HepG2 (cell line): ENCODE results near the gene COX15. TPM values are rescaled to one million over a fixed set of nuclear protein-coding genes. Genes with fewer than 3 reads are reported as not detected.

Experiments used
- ATAC-seq: fragments of 200-7000 bp; cut with Tn5 transposase; 3 replicates; pipeline ENCODE4 v1.9.1; 2020; ENCODE audit warnings: mild to moderate bottlenecking, moderate library complexity
- BruUV-seq: library from RNA; stranded (reverse); fragments of 400-500 nt; replicated peaks from 2 replicates; lab custom pipeline; 2021; lab: Mats Ljungman, UMichigan
- CTCF ChIA-PET: fragments of 300-600 bp; formaldehyde crosslinking; extraction: SDS; loops from one replicate; lab custom pipeline; 2021; ENCODE audit warnings: low total read pairs, inconsistent platforms, low intra/inter-chr PET ratio; lab: Yijun Ruan, JAX
- POLR2A ChIA-PET: fragments of 350-600 bp; sonication (Branson Sonifier 250); formaldehyde crosslinking; loops from one replicate; lab custom pipeline; 2020; ENCODE audit warnings: antibody characterized with exemption, inconsistent platforms; lab: Yijun Ruan, JAX
- DNase-seq: peaks from one replicate; pipeline ENCODE4 v3.0.0-alpha.2; 2015; ENCODE audit warnings: low spot score
- FAIRE-seq: peaks from 3 replicates; lab custom pipeline; 2011; peaks lifted over from hg19 to GRCh38; lab: Jason Lieb, UNC
- H2AFZ ChIP-seq: one replicate; pipeline ENCODE4 v1.6.1; 2011; ENCODE audit warnings: low read length, inconsistent platforms
- H3K27ac ChIP-seq: fragments of 300-600 bp; 3 replicates; pipeline ENCODE4 v1.8.0; 2011; ENCODE audit warnings: mixed run types, mild to moderate bottlenecking, mixed read lengths, low read length, inconsistent platforms; ENCODE audit not compliant: insufficient read depth; ENCODE audit errors: extremely low read length
- H3K27me3 ChIP-seq, 2 experiments: fragments of 200-600 bp in 1 of 2; 2 replicates in 1 of 2; 3 replicates in 1 of 2; pipeline versions ENCODE4 v1.6.0 to v1.8.0; 2011; ENCODE audit warnings: low read length in 2 of 2, mild to moderate bottlenecking in 2 of 2, moderate library complexity in 2 of 2, inconsistent platforms in 1 of 2; ENCODE audit not compliant: insufficient read depth in 2 of 2, control insufficient read depth in 1 of 2
- H3K36me3 ChIP-seq, 2 experiments: fragments of 200-600 bp in 1 of 2; replicated peaks in 1 of 2; 2 replicates in 1 of 2; 3 replicates in 1 of 2; pipeline versions ENCODE4 v1.5.1 to v1.8.0; 2011; ENCODE audit warnings: low read length in 2 of 2, inconsistent platforms in 1 of 2; ENCODE audit not compliant: insufficient read depth in 2 of 2, control insufficient read depth in 1 of 2
- H3K4me1 ChIP-seq: 2 replicates; pipeline ENCODE4 v1.5.1; 2012; ENCODE audit warnings: low read length, inconsistent platforms; ENCODE audit not compliant: insufficient read depth
- H3K4me2 ChIP-seq: 2 replicates; pipeline ENCODE4 v1.6.0; 2011; ENCODE audit warnings: low read depth, low read length, inconsistent platforms
- H3K4me3 ChIP-seq, 3 experiments: fragments of 200-600 bp in 1 of 3; sonication (generic), shearing (Covaris generic) in 1 of 3; replicated peaks in 1 of 3; 2 replicates each; pipeline ENCODE4 v1.5.1; 2011 to 2016; ENCODE audit warnings: low read length in 3 of 3, inconsistent platforms in 2 of 3, low read depth in 2 of 3, mild to moderate bottlenecking in 2 of 3, control low read depth in 1 of 3, mixed read lengths in 1 of 3; ENCODE audit not compliant: insufficient read depth in 1 of 3
- H3K79me2 ChIP-seq: one replicate; pipeline ENCODE4 v1.6.1; 2011; ENCODE audit warnings: low read length, inconsistent platforms; ENCODE audit not compliant: insufficient read depth
- H3K9ac ChIP-seq: 2 replicates; pipeline ENCODE4 v1.6.0; 2011; ENCODE audit warnings: mild to moderate bottlenecking, low read depth, low read length, inconsistent platforms; ENCODE audit not compliant: insufficient read depth
- H3K9me3 ChIP-seq: 2 replicates; pipeline ENCODE4 v1.5.1; 2012; ENCODE audit warnings: mild to moderate bottlenecking, low read length
- H4K20me1 ChIP-seq: 2 replicates; pipeline ENCODE4 v1.6.0; 2011; ENCODE audit warnings: inconsistent platforms, mild to moderate bottlenecking, low read length, moderate library complexity; ENCODE audit not compliant: insufficient read depth
- LCORL ChIP-seq, 2 experiments: fragments of 450-650 bp in 1 of 2; sonication (generic) in 1 of 2; formaldehyde crosslinking in 1 of 2; IDR thresholded peaks; 2 replicates each; pipeline versions ENCODE4 v1.5.0 to v1.6.1; 2017 to 2020; ENCODE audit warnings: antibody characterized with exemption in 1 of 2, missing genetic modification reagents in 1 of 2
- MIER3 ChIP-seq: IDR thresholded peaks from 2 replicates; pipeline ENCODE4 v1.6.1; 2016; ENCODE audit warnings: missing compliant biosample characterization, borderline replicate concordance
- MTF1 ChIP-seq: sonication (generic); formaldehyde crosslinking; IDR thresholded peaks from 2 replicates; pipeline ENCODE4 v1.5.0; 2020; ENCODE audit warnings: missing genetic modification reagents
- PHF21A ChIP-seq: sonication (generic); formaldehyde crosslinking; IDR thresholded peaks from 2 replicates; pipeline ENCODE4 v1.5.0; 2020; ENCODE audit warnings: mild to moderate bottlenecking, missing genetic modification reagents
- PITX1 ChIP-seq: sonication (generic); formaldehyde crosslinking; IDR thresholded peaks from 2 replicates; pipeline ENCODE4 v1.5.1; 2020; ENCODE audit warnings: mild to moderate bottlenecking, missing genetic modification reagents
- ZNF207 ChIP-seq: fragments of 450-650 bp; IDR thresholded peaks from 2 replicates; pipeline ENCODE4 v1.6.1; 2016; ENCODE audit warnings: antibody characterized with exemption, borderline replicate concordance
- ZNF24 ChIP-seq: fragments of 450-650 bp; IDR thresholded peaks from 2 replicates; pipeline ENCODE4 v1.6.1; 2017; ENCODE audit warnings: antibody characterized with exemption, mild to moderate bottlenecking
- ZNF34 ChIP-seq: sonication (generic); formaldehyde crosslinking; IDR thresholded peaks from 2 replicates; pipeline ENCODE4 v1.4.0; 2020; ENCODE audit warnings: mild to moderate bottlenecking, missing genetic modification reagents, borderline replicate concordance
- ZNF788 ChIP-seq: sonication (generic); formaldehyde crosslinking; IDR thresholded peaks from 2 replicates; pipeline ENCODE4 v1.5.0; 2020; ENCODE audit warnings: mild to moderate bottlenecking, missing genetic modification reagents, borderline replicate concordance
- ZNF879 ChIP-seq: sonication (generic); formaldehyde crosslinking; IDR thresholded peaks from 2 replicates; pipeline ENCODE4 v1.8.1; 2023; ENCODE audit warnings: missing genetic modification reagents
- WGBS: methylation state at CpG from one replicate; pipeline ENCODE4 v1.1.6; 2017; ENCODE audit warnings: low lambda C conversion rate; 5-methylcytosine and 5-hydroxymethylcytosine counted together
- in situ Hi-C: cut with HindIII; loops from 2 replicates; pipeline ENCODE4 v1.10.0; 2017; ENCODE audit warnings: low pct_unique_long_range_greater_than_20kb; ENCODE audit not compliant: extremely low pct_ligation_motif_present
- intact Hi-C: fragments of 100-400 bp; cut with micrococcal nuclease; formaldehyde crosslinking; loops from one replicate; pipeline ENCODE4 v1.10.0; 2022; ENCODE audit not compliant: unreplicated experiment
- polyA plus RNA-seq, 8 experiments: library from polyadenylated mRNA; depleted of rRNA in 3 of 8; stranded (reverse) in 7 of 8; unstranded in 1 of 8; fragments of >200 nt; fragmentation: Illumina TruSeq in 4 of 8; extraction: Trizol in 4 of 8; gene quantifications; 2 replicates each; pipeline versions ENCODE4 v1.2.1 to v1.2.3, GENCODE V29; 2011 to 2016; ENCODE audit warnings: low read depth in 4 of 8, missing spikeins in 1 of 8, mixed read lengths in 1 of 8; ENCODE audit not compliant: insufficient read depth in 1 of 8
- total RNA-seq, 5 experiments: library from RNA; depleted of rRNA; stranded (reverse); fragments of >200 nt; fragmentation: Illumina TruSeq; extraction: Trizol; gene quantifications; 2 replicates each; pipeline ENCODE4 v1.2.3, GENCODE V29; 2016; ENCODE audit warnings: low read depth in 1 of 5
- TF ChIP-seq, protein P1 (sequence below): sonication (generic); formaldehyde crosslinking; IDR thresholded peaks from 2 replicates; pipeline ENCODE4 v1.4.0; 2020; ENCODE audit warnings: mild to moderate bottlenecking, missing genetic modification reagents, borderline replicate concordance
- TF ChIP-seq, protein P2 (sequence below), 2 experiments: sonication (generic) in 1 of 2; formaldehyde crosslinking in 1 of 2; IDR thresholded peaks; 2 replicates each; pipeline versions ENCODE4 v1.6.1 to v1.9.0; 2014 to 2022; ENCODE audit warnings: antibody characterized with exemption in 1 of 2, borderline replicate concordance in 1 of 2, inconsistent platforms in 1 of 2, low read depth in 1 of 2, missing genetic modification reagents in 1 of 2

The COX15 gene
- total and polyA plus RNA-seq, 2 of the 13 experiments (the other 11 are each of a cell fraction or from before 2014, with no cell fraction given) = 19.2 to 44.7 TPM

DNA sequence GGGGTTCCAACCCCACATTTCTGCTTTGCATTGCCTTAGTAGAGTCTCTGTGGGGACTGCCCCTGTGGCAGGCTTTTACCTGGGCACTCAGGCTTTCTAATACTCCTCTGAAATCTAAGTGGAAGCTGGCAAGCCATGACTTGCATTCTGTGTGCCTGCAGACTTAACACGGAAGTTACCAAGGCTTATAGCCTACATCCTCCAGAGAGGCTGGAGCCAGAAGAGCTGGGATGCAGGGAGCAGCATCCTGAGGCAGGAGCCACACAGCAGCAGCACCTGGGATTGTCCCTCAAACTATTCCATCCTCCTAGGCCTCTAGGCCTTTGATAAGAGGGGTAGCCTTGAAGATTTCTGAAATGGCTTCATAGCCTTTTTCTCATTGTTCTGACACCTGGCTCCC lies 28.4 kb upstream of the COX15 start (continued):
- TF ChIP-seq, protein P1, sequence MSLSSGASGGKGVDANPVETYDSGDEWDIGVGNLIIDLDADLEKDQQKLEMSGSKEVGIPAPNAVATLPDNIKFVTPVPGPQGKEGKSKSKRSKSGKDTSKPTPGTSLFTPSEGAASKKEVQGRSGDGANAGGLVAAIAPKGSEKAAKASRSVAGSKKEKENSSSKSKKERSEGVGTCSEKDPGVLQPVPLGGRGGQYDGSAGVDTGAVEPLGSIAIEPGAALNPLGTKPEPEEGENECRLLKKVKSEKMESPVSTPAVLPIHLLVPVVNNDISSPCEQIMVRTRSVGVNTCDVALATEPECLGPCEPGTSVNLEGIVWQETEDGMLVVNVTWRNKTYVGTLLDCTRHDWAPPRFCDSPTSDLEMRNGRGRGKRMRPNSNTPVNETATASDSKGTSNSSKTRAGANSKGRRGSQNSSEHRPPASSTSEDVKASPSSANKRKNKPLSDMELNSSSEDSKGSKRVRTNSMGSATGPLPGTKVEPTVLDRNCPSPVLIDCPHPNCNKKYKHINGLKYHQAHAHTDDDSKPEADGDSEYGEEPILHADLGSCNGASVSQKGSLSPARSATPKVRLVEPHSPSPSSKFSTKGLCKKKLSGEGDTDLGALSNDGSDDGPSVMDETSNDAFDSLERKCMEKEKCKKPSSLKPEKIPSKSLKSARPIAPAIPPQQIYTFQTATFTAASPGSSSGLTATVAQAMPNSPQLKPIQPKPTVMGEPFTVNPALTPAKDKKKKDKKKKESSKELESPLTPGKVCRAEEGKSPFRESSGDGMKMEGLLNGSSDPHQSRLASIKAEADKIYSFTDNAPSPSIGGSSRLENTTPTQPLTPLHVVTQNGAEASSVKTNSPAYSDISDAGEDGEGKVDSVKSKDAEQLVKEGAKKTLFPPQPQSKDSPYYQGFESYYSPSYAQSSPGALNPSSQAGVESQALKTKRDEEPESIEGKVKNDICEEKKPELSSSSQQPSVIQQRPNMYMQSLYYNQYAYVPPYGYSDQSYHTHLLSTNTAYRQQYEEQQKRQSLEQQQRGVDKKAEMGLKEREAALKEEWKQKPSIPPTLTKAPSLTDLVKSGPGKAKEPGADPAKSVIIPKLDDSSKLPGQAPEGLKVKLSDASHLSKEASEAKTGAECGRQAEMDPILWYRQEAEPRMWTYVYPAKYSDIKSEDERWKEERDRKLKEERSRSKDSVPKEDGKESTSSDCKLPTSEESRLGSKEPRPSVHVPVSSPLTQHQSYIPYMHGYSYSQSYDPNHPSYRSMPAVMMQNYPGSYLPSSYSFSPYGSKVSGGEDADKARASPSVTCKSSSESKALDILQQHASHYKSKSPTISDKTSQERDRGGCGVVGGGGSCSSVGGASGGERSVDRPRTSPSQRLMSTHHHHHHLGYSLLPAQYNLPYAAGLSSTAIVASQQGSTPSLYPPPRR = no peak
- TF ChIP-seq ZNF24 = no peak

DNA sequence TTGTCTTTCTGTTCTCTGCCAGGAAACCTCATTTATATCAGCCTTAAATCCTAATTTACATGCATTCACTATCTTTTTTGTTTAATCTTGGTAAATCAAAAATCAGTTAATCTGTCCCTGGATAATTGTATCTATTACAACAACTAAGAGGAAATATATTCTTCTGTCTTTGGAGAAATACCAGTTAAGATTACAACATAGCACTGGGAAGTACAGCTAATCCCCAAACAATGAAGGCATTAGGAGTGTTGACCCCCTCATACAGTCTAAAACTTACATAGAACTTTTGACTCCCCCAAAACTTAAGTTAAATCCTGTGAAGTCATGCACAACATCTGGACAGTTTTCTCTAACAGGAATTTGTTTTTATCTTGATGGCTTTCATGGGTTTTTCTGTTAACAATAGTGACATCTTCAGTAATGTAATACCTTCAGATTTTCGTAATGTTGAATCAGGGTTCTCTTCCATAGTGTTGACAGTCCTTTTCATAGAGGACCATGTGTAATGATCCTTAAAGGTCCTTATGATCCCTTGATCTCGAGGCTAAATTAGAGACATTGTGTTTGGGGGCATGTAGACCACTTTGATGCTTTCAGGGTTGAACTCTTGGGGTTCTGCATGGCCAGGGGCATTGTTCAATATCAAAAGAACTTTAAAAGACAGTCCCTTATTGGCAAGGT lies 26.4 kb upstream of the COX15 start:
- WGBS = 89% methylated on average over 2 of the region's 2 CpGs
- H2AFZ ChIP-seq = no peak overlapping the region
- H3K4me1 ChIP-seq = peaks cover 60% of the 10 kb centered on the region
- no peaks in the 10 kb centered on the region for H4K20me1 ChIP-seq
- H3K4me3 ChIP-seq = no peak overlapping the region
- H3K9me3 ChIP-seq = no peaks in the 10 kb centered on the region
- no peak overlapping the region for H3K27ac ChIP-seq
- intact Hi-C loops = no loop called here
- no peaks in the 10 kb centered on the region for H3K27me3 ChIP-seq
- in situ Hi-C loops = no loop called here
- no peak overlapping the region for H3K4me2 ChIP-seq
- DNase-seq = no peak
- no peak overlapping the region for H3K9ac ChIP-seq
- ChIA-PET POLR2A (interaction anchor here (1.5 kb wide), 1 partner anchor 24 kb away, joined by 5 read pairs; the partner anchor contains the start of gene ABCC2), CTCF (no interaction called here)
- FAIRE-seq = no peak
- BruUV-seq = no TSS peak
- H3K36me3 ChIP-seq = peaks cover 9 to 20% of the 10 kb centered on the region in 2 experiments; a peak in 4 of 5 replicates
- peaks cover 2% of the 10 kb centered on the region for H3K79me2 ChIP-seq
- ATAC-seq = no peak
- no peak for TF ChIP-seq ZNF879 (CRISPR knock-in tag)
- TF ChIP-seq PHF21A (CRISPR knock-in tag) = no peak
- no peak for TF ChIP-seq PITX1 (CRISPR knock-in tag)
- TF ChIP-seq ZNF788 (CRISPR knock-in tag) = no peak
- no peak for TF ChIP-seq ZNF207
- no peak for TF ChIP-seq MIER3
- no peak for TF ChIP-seq LCORL (IDR thresholded peaks at IDR 0.05)
- TF ChIP-seq LCORL (CRISPR knock-in tag; IDR thresholded peaks at IDR 0.05) = no peak
- no peak for TF ChIP-seq MTF1 (CRISPR knock-in tag)
- TF ChIP-seq, protein P2, sequence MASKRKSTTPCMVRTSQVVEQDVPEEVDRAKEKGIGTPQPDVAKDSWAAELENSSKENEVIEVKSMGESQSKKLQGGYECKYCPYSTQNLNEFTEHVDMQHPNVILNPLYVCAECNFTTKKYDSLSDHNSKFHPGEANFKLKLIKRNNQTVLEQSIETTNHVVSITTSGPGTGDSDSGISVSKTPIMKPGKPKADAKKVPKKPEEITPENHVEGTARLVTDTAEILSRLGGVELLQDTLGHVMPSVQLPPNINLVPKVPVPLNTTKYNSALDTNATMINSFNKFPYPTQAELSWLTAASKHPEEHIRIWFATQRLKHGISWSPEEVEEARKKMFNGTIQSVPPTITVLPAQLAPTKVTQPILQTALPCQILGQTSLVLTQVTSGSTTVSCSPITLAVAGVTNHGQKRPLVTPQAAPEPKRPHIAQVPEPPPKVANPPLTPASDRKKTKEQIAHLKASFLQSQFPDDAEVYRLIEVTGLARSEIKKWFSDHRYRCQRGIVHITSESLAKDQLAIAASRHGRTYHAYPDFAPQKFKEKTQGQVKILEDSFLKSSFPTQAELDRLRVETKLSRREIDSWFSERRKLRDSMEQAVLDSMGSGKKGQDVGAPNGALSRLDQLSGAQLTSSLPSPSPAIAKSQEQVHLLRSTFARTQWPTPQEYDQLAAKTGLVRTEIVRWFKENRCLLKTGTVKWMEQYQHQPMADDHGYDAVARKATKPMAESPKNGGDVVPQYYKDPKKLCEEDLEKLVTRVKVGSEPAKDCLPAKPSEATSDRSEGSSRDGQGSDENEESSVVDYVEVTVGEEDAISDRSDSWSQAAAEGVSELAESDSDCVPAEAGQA (IDR thresholded peaks at IDR 0.05; ENCODE audit: low read depth) = no peak
- TF ChIP-seq, protein P2 (CRISPR knock-in tag; IDR thresholded peaks at IDR 0.05; ENCODE audit: borderline replicate concordance) = no peak
- TF ChIP-seq ZNF34 = no peak
